WTC11 (cell line): ENCODE data around the gene ZBTB21. TPM values are rescaled to one million over a fixed set of nuclear protein-coding genes. Genes with fewer than 3 reads are reported as not detected.

Experiments used
- ATAC-seq: fragments of 200-7000 bp; cut with Tn5 transposase; 2 replicates; pipeline ENCODE4 v1.10.0; 2021; ENCODE audit warnings: mild to moderate bottlenecking, moderate library complexity
- CTCF ChIA-PET: fragments of 300-600 bp; sonication (Branson Sonifier 250); formaldehyde crosslinking; loops from one replicate; lab custom pipeline; 2021; ENCODE audit warnings: antibody characterized with exemption; lab: Charles Lee
- POLR2A ChIA-PET: fragments of 350-600 bp; sonication (Branson Sonifier 250); formaldehyde crosslinking; loops from one replicate; lab custom pipeline; 2021; ENCODE audit warnings: antibody characterized with exemption; lab: Charles Lee
- DNase-seq: peaks from one replicate; pipeline ENCODE4 v3.0.0; 2021; ENCODE audit warnings: low spot score
- H3K27ac Mint-ChIP-seq: 2 replicates; pipeline ENCODE4 v1.8.0; 2021; ENCODE audit warnings: mixed read lengths
- H3K27me3 Mint-ChIP-seq: 2 replicates; pipeline ENCODE4 v1.8.0; 2021; ENCODE audit warnings: low read depth, mild to moderate bottlenecking, moderate library complexity, mixed read lengths
- H3K36me3 Mint-ChIP-seq: 2 replicates; pipeline ENCODE4 v1.8.0; 2021; ENCODE audit warnings: mixed read lengths
- H3K4me1 Mint-ChIP-seq: 2 replicates; pipeline ENCODE4 v1.8.0; 2022; ENCODE audit warnings: mixed read lengths
- H3K4me3 Mint-ChIP-seq: 2 replicates; pipeline ENCODE4 v1.8.0; 2021; ENCODE audit warnings: mild to moderate bottlenecking, moderate library complexity, mixed read lengths
- H3K9me3 Mint-ChIP-seq: 2 replicates; pipeline ENCODE4 v1.8.0; 2021; ENCODE audit warnings: mixed read lengths
- AR ChIP-seq: fragments of 250-450 bp; sonication (Bioruptor Pico); IDR thresholded peaks from 2 replicates; pipeline ENCODE4 v1.9.0; 2021; ENCODE audit warnings: mild to moderate bottlenecking
- ATF2 ChIP-seq: sonication (generic); formaldehyde crosslinking; IDR thresholded peaks from 2 replicates; pipeline ENCODE4 v1.8.1; 2022; ENCODE audit warnings: low read depth, missing genetic modification reagents, borderline replicate concordance
- ATF6 ChIP-seq: sonication (generic); formaldehyde crosslinking; IDR thresholded peaks from 2 replicates; pipeline ENCODE4 v1.8.1; 2023; ENCODE audit warnings: mild to moderate bottlenecking, missing genetic modification reagents
- CREM ChIP-seq: sonication (generic); formaldehyde crosslinking; IDR thresholded peaks from 2 replicates; pipeline ENCODE4 v1.8.1; 2022; ENCODE audit warnings: mild to moderate bottlenecking, missing genetic modification reagents, moderate library complexity
- CTCF ChIP-seq: fragments of 200-600 bp; IDR thresholded peaks from 2 replicates; pipeline ENCODE4 v1.8.0; 2022; ENCODE audit warnings: antibody characterized with exemption
- EMX1 ChIP-seq: fragments of 250-450 bp; sonication (Bioruptor Pico); IDR thresholded peaks from 2 replicates; pipeline ENCODE4 v1.8.0; 2021; ENCODE audit warnings: mild to moderate bottlenecking
- FOXP4 ChIP-seq: sonication (generic); formaldehyde crosslinking; IDR thresholded peaks from 2 replicates; pipeline ENCODE4 v1.8.0; 2022; ENCODE audit warnings: mild to moderate bottlenecking, missing genetic modification reagents
- GABPB1 ChIP-seq: sonication (generic); formaldehyde crosslinking; IDR thresholded peaks from 2 replicates; pipeline ENCODE4 v1.8.1; 2023; ENCODE audit warnings: mild to moderate bottlenecking, missing genetic modification reagents
- MAX ChIP-seq: sonication (generic); formaldehyde crosslinking; IDR thresholded peaks from 2 replicates; pipeline ENCODE4 v1.8.0; 2022; ENCODE audit warnings: mild to moderate bottlenecking, missing genetic modification reagents
- MLX ChIP-seq: sonication (generic); formaldehyde crosslinking; IDR thresholded peaks from 2 replicates; pipeline ENCODE4 v1.8.1; 2023; ENCODE audit warnings: mild to moderate bottlenecking, missing genetic modification reagents, moderate library complexity
- NR1H2 ChIP-seq: sonication (generic); formaldehyde crosslinking; IDR thresholded peaks from 2 replicates; pipeline ENCODE4 v1.9.0; 2021; ENCODE audit warnings: mild to moderate bottlenecking, moderate library complexity, missing genetic modification reagents
- SP1 ChIP-seq: sonication (generic); formaldehyde crosslinking; conservative IDR thresholded peaks from 2 replicates; pipeline ENCODE4 v1.8.1; 2022; ENCODE audit warnings: missing genetic modification reagents
- TEAD1 ChIP-seq: sonication (generic); formaldehyde crosslinking; IDR thresholded peaks from 2 replicates; pipeline ENCODE4 v1.8.0; 2022; ENCODE audit warnings: mild to moderate bottlenecking, missing genetic modification reagents
- ZNF138 ChIP-seq: sonication (generic); formaldehyde crosslinking; conservative IDR thresholded peaks from 2 replicates; pipeline ENCODE4 v1.8.1; 2022; ENCODE audit warnings: mild to moderate bottlenecking, moderate library complexity, missing genetic modification reagents
- ZNF232 ChIP-seq: sonication (generic); formaldehyde crosslinking; IDR thresholded peaks from 2 replicates; pipeline ENCODE4 v1.8.0; 2022; ENCODE audit warnings: mild to moderate bottlenecking, missing genetic modification reagents
- ZSCAN18 ChIP-seq: fragments of 250-450 bp; sonication (Bioruptor Pico); IDR thresholded peaks from 2 replicates; pipeline ENCODE4 v2.1.2; 2022; ENCODE audit warnings: mild to moderate bottlenecking, moderate library complexity
- total RNA-seq: library from RNA; stranded (reverse); gene quantifications from 3 replicates; pipeline ENCODE4 v1.2.3, GENCODE V29; 2021

ZBTB21 gene
- total RNA-seq, 1 experiment from 2014 or later = 13.8 TPM

- H3K27me3 Mint-ChIP-seq = no peaks in the 10 kb centered on the region; the same call in 1 of the 2 replicates
- no peak overlapping the region for H3K27ac Mint-ChIP-seq
- ChIA-PET CTCF (interaction anchor here (1.0 to 1.9 kb wide), 2 partner anchors 67 to 76 kb away, joined by 3 to 5 read pairs; no protein-coding TSS in a partner anchor), POLR2A (no interaction called here)
- no peaks in the 10 kb centered on the region for H3K36me3 Mint-ChIP-seq
- no peak for DNase-seq
- 0 out of 2 replicates have a peak, but pooled peaks cover 6% of the 10 kb centered on the region for H3K4me1 Mint-ChIP-seq
- no peak for ATAC-seq
- no peak overlapping the region for H3K4me3 Mint-ChIP-seq
- H3K9me3 Mint-ChIP-seq = peaks cover 10% of the 10 kb centered on the region
- TF ChIP-seq ATF2 (no peak), AR (CRISPR knock-in tag) (no peak)
- TF ChIP-seq, all 79 proteins: peak for 0
Observed at GRCh38 chr21:42041246-42041645, 31.1 kb upstream of the ZBTB21 start.

- CTCF ChIA-PET = no interaction called here
- ATAC-seq (no peak), DNase-seq (no peak)
- Mint-ChIP-seq H3K36me3 (no peaks in the 10 kb centered on the region), H3K27ac (no peak overlapping the region), H3K4me3 (no peak overlapping the region), H3K9me3 (peaks cover 13% of the 10 kb centered on the region), H3K4me1 (0 out of 2 replicates have a peak, but pooled peaks cover 6% of the 10 kb centered on the region), H3K27me3 (no peaks in the 10 kb centered on the region; the same call in 1 of the 2 replicates)
- TF ChIP-seq TEAD1 (CRISPR knock-in tag) = no peak
- TF ChIP-seq GABPB1 (CRISPR knock-in tag) = peak; percentile 57; the same call in 1 of the 2 replicates
- POLR2A ChIA-PET = no interaction called here
Observed at GRCh38 chr21:42040411-42041180, 30.4 kb upstream of the ZBTB21 start.

- TF ChIP-seq EMX1 (no peak), ZNF138 (no peak), ZSCAN18 (CRISPR knock-in tag) (no peak), CREM (CRISPR knock-in tag) (no peak), CTCF (no peak), NR1H2 (CRISPR knock-in tag) (no peak), SP1 (CRISPR knock-in tag) (no peak), MLX (CRISPR knock-in tag) (no peak), ZNF232 (CRISPR knock-in tag) (no peak), FOXP4 (CRISPR knock-in tag) (no peak), MAX (CRISPR knock-in tag) (no peak), ATF6 (CRISPR knock-in tag) (no peak)
- H3K4me3 Mint-ChIP-seq = no peak overlapping the region
Observed at GRCh38 chr21:42039911-42040351, 29.8 kb upstream of the ZBTB21 start.

More at GRCh38 chr21:42039911-42040351, 29.8 kb upstream of the ZBTB21 start:
- Mint-ChIP-seq H3K9me3 (peaks cover 14% of the 10 kb centered on the region), H3K27ac (no peak overlapping the region), H3K27me3 (no peaks in the 10 kb centered on the region; the same call in 1 of the 2 replicates), H3K4me1 (0 out of 2 replicates have a peak, but pooled peaks cover 6% of the 10 kb centered on the region), H3K36me3 (no peaks in the 10 kb centered on the region)
- ChIA-PET CTCF (no interaction called here), POLR2A (no interaction called here)
- DNase-seq (no peak), ATAC-seq (peak; percentile 46)
